GM21717 (cell line): ENCODE data around the gene ARFRP1.

ENCODE experiments used
- ATAC-seq: cut with Tn5 transposase; IDR thresholded peaks from one replicate; pipeline ENCODE4 v1.9.1; 2021; ENCODE audit warnings: mild to moderate bottlenecking, moderate library complexity; ENCODE audit not compliant: unreplicated experiment

The ARFRP1 gene

DNA sequence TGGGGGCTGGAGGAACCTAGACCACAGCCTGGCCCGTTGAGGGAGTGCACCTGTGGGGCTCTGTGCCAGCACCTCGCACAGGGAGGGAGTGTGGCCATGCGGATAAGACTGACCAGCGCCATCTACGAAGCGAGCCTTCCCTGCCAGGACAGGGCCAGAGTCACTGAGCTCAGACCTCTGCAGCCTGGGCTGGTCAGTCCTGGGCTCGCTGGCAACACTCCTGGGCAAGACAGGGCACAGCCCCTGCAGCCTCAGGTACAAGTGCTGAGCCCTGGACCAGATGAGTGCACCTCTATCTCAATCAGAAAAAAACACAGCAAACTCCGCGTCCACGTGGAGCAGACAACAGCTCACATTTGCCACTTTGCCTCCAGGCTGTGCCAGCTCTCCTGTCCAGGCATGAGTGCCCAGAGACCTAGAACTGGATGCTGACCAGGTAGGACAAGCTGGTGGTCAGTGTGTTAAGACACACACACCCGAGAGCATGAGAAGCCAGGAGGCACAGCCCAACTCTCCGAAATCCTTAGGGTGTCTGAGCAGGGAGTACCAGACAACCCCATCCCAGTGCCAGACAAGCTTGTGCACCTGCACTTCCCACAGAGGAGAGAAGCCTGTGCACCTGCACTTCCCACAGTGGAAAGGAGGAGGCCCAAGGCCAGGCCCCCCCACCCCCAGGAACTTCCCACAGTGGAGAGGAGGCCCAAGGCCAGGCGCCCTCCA is 4.9 kb downstream of the ARFRP1 start:
- ATAC-seq, result no peak

DNA sequence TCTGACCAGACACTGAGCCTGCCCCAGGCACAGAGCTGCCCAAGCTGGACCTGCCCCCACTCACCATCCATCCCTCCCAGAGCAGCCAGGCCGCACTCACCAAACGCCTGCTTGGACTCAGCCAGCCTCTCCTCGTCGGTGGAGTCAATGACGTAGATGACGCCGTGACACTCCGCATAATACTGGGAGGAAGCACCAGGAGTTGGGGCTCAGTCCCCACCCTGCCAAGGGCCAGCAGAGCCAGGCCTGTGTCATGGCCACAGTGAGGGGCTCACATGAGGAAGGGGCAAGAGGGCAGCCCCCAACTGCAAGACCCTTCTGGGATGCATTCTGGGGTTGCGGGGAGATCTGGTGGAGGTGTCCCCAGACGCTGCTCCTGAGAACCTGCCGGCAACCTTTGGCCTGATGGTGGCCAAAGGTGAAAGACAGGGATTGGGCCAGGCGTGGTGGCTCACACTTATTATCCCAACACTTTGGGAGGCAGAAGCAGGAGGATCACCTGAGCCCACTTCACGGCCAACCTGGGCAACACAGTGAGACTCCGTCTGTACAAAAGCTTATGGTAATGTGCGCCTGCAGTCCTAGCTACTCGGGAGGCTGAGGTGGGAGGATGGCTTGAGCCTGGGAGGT is 5.6 kb downstream of the ARFRP1 start:
- ATAC-seq, result no peak

DNA sequence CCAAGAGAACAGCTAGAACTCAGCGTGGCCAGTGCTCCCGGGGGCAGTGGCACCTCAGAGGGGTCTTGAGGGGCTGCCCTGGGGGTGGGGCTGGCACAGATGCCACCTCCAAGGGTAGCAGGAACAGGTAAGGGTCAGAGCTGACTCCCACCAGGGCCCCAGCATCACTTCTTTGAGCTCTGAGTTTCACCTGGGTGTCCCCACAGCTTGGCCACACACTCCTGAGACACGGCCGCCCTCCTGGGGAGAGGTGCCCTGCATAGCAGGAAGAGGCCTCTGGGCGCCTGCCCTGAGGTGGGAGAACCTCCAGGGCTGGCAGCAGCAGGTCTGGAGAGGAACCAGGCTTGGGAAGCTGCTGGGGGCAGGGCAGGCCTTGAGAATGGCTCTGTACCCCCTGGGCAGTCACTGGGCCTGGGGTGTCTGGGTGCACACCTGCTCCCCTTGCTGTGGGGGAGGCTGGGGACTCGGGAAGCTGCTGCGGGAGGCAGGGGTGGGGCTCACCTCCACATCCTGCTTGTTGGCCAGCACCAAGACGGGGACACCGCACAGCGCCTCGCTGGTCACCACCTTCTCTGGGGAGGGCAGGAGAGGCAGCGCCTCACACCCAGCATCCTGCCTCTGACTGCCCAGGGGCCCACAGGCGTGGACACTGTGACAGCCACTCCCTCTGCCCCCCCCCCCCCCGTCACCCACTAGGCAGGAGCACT is 6.3 kb downstream of the ARFRP1 start:
- ATAC-seq, result no peak

DNA sequence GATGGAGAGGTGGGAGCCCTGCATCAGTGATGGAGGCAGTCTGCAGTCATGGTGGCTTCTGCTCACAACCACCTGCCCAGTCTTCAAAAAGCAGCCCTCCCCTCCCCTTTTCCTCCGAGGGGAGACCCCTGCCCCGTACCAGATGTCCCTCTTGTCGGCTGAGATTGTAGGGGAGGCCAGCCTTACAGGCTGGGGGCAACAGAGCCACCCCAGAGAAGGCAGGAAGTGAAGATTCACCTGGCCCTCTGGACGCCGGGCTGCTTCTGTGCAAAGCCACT is 6.8 kb downstream of the ARFRP1 start:
- no peak for ATAC-seq

DNA sequence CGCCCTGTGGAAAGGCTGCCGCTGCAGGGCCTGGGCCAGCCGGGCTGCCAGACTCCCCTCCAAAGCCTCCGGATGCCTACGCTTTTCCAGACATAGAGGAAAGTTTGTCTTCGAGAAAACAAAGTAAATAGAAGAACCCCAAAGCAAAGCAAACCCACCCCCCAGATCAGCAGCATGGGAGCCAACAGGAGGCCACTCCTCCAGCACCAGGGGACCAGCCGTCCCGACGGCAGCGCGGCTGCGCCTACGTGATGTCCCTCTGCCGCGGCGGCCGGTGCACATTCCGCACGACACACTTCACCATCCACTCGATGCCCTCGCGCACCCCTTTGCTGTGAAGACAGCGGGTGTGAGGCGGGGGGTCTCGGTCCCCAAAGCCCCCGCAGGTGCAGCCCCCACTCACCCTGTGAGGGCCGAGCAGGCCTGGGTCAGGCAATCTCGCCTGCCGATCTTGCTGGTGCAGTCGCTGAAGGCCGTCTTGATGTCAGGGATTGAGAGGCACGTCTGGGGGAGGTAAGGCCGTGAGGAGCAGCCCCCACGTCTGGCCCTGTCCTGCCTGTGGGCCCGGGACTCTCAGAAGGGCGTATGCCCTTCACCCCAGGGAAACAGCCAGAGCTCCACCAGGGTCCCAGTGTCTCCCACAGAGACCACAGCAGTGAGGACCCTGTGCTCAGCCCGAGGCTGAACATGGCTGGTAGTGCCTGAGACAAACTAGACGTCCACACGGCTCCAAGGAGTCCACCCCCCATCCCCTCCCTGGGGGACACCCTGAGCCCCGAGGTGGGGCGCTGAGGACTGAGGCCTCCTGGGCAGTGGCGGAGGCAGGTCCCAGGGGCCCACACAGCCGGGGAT is 7.4 kb downstream of the ARFRP1 start:
- no peak for ATAC-seq

DNA sequence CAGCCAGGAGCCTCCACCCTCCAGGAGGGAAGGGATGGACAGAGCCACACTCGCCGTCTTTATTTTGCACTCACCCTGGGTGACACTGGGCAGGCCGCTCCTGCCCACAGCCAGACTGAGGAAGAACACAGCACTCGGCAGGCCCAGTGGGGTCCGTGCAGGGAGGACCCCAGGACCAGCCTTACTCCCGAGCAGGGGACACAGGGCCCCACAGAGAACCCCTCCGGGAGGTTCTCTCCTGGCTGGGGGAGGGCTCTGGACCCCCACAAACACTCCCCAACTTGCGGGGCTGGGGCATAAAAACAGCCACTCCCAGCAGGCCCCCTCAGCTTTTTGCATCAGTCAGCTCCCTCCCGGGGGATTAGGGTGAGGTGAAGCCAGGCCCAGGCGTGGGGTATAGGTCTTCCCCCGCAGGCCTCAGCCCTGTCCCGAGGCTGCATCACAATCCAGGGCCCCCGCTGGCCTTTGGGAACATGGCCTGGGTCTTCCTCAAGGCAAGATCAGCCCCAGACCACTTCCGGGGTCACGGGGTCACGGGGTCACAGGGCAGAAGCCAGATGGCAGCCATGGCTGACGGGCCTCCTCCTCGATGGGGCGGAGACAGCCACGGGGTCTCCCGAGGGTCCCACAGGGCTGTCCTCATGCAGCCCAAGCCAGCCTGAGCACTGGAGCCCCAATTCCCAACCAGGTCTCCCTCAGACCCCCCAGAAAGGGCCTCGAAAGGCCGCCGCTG is 8.1 kb downstream of the ARFRP1 start:
- no peak for ATAC-seq

DNA sequence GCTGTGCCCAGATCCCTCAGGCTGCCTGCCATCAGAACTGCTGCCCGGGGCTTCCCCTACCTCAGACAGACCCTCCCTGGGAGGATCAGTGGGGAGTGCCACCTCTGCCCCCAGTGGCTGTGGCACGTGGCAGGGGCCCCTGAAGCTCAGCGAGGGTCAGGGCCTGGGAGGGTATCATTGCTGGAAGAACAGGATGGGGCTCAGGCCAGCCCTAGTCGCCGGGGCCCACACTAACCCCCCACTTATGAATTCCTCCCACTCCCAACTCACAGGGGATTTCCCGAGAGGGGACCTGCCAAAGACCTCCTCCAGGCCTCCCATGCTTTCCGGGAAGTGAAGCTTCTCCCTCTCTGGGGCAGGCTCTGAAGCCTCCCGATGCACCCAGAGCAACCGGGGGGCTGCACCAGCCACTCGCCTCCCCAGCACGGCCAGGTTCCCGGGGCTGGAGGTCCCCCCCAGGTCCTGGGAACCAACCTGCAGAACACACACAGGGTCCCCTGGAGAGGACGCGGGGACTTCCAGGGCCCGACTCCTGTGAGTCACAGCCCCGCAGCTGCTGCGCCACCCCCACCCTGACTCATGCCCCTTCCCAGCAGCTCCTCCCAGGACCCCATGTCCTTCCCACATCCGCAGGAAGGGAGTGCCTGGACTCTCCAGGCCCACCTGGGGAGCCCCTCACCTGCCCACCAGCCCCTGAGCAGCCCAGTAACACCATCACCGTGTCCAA is 8.9 kb downstream of the ARFRP1 start:
- ATAC-seq, result no peak

DNA sequence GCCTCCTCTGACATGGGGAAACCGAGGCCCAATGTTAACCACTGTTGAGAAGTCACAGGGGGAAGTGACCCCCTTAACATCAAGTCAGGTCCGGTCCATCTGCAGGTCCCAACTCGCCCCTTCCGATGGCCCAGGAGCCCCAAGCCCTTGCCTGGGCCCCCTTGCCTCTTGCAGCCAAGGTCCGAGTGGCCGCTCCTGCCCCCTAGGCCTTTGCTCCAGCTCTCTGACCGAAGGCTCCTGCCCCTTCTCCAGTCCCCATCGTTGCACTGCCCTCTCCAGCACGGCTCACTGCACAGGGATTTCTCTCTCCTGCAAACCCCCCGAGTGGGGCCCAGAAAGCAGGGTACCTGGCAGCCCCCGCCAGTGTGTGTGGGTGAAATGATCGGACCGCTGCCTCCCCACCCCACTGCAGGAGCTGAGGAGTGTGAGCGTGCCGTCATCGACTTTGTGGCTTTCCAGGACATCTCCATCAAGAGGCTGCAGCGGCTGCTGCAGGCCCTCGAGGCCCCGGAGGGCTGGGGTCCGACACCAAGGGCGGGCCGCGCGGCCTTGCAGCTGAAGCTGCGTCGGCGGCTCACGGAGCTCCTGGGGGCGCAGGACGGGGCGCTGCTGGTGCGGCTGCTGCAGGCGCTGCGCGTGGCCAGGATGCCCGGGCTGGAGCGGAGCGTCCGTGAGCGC is 9.8 kb downstream of the ARFRP1 start:
- ATAC-seq, result no peak

DNA sequence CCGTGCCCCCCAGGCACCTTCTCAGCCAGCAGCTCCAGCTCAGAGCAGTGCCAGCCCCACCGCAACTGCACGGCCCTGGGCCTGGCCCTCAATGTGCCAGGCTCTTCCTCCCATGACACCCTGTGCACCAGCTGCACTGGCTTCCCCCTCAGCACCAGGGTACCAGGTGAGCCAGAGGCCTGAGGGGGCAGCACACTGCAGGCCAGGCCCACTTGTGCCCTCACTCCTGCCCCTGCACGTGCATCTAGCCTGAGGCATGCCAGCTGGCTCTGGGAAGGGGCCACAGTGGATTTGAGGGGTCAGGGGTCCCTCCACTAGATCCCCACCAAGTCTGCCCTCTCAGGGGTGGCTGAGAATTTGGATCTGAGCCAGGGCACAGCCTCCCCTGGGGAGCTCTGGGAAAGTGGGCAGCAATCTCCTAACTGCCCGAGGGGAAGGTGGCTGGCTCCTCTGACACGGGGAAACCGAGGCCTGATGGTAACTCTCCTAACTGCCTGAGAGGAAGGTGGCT is 10.4 kb downstream of the ARFRP1 start:
- ATAC-seq, result no peak

DNA sequence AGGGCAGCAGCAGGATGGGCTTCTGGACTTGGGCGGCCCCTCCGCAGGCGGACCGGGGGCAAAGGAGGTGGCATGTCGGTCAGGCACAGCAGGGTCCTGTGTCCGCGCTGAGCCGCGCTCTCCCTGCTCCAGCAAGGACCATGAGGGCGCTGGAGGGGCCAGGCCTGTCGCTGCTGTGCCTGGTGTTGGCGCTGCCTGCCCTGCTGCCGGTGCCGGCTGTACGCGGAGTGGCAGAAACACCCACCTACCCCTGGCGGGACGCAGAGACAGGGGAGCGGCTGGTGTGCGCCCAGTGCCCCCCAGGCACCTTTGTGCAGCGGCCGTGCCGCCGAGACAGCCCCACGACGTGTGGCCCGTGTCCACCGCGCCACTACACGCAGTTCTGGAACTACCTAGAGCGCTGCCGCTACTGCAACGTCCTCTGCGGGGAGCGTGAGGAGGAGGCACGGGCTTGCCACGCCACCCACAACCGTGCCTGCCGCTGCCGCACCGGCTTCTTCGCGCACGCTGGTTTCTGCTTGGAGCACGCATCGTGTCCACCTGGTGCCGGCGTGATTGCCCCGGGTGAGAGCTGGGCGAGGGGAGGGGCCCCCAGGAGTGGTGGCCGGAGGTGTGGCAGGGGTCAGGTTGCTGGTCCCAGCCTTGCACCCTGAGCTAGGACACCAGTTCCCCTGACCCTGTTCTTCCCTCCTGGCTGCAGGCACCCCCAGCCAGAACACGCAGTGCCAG is 11.0 kb downstream of the ARFRP1 start, which contains the start of gene TNFRSF6B:
TNFRSF6B (plus strand) TSS at position 25 of the 729 bp plus-strand sequence; CDS start at position 141, 116 bp downstream.
- no peak for ATAC-seq

DNA sequence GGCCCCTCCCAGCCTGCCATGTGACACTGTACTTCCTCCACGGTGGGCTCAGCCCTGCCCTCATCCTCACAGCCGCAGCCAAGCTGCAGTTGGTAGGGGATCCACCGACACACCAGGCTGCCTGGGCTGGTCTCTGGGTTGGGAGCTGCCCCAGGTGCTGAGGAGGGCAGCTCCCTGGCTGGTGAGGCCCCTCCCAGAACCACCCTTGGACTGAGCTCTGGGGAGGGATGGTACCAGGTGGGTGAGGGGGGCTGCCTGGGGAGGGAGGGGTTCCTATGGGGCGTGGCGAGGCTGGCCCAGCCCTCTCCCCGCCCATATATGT is 11.5 kb downstream of the ARFRP1 start:
- ATAC-seq, result no peak

DNA sequence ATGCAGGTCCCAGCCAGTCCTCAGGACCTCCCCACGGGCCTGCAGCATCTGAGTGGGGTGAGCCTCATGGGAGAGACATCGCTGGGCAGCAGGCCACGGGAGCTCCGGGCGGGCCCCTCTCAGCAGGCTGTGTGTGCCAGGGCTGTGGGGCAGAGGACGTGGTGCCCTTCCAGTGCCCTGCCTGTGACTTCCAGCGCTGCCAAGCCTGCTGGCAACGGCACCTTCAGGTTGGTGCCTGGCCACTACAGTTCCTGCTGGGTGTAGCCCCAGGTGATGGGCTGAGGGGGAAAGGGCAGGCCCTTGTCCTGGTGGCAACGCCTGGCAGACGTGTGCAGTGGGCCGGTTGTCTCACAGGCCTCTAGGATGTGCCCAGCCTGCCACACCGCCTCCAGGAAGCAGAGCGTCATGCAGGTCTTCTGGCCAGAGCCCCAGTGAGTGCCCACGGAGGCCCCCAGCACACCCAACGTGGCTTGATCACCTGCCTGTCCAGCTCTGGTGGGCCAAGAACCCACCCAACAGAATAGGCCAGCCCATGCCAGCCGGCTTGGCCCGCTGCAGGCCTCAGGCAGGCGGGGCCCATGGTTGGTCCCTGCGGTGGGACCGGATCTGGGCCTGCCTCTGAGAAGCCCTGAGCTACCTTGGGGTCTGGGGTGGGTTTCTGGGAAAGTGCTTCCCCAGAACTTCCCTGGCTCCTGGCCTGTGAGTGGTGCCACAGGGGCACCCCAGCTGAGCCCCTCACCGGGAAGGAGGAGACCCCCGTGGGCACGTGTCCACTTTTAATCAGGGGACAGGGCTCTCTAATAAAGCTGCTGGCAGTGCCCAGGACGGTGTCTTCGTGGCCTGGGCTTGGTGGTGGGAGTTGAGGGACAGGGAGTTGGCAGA is 12.1 kb downstream of the ARFRP1 start:
- no peak for ATAC-seq

DNA sequence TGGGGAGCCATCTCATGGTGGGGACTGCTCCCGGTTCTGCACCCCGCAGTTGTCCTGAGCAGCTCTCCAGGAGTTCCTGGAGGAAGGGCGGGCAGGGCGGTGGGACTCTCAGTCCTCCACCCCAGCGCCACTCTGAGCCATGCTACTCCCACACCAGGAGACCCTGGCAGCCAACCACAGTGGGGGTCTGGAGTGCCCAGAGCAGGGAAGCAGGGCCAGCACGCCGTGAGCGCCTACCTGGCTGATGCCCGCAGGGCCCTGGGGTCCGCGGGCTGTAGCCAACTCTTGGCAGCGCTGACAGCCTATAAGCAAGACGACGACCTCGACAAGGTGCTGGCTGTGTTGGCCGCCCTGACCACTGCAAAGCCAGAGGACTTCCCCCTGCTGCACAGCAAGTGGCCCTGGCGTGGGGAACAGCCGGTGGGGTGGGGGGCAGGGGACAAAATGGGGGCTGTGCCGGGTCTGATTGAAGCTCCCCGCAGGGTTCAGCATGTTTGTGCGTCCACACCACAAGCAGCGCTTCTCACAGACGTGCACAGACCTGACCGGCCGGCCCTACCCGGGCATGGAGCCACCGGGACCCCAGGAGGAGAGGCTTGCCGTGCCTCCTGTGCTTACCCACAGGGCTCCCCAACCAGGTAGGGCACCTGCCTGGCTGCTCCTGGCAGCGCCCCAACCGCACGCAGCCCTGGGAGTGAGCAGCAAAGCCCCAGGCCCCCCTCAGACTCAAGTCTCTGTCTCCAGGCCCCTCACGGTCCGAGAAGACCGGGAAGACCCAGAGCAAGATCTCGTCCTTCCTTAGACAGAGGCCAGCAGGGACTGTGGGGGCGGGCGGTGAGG is 13.0 kb downstream of the ARFRP1 start:
- no peak for ATAC-seq

DNA sequence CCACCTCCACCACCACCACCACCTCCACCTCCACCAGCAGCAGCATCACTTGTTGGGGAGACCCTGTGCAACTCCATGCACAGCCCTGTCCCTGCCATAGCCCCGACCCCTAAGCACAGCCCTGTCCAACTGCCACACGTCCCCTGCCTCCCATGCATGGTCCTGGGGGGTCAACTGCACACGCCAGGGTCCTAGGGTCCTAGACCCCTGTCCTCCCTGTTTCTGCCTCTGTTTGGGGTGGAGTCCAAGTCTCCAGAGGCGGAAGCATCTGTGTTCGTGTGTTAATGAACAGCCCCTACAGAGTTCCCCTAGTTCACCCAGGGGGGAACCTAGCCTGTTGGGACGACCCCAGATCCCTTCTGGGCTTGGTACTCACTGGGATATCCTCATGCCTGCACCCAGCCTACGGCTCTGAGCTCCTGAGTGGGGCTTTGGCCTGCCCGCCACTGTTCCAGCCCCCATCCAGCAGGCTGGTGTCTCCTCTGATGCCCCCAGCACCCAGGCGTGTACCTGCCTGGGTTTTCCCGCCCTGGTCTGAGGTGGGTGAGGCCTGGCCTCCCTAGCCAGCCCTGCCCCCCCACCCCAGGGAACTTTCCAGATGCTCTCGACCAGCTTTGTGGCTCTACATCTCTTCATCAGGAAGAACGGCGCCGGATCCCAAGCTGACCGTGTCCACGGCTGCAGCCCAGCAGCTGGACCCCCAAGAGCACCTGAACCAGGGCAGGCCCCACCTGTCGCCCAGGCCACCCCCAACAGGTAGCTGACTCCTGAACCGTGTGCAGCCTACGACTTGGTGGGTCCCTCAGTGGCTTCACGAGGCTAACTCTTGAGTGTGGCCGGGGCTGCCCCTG is 13.8 kb downstream of the ARFRP1 start:
- no peak for ATAC-seq

DNA sequence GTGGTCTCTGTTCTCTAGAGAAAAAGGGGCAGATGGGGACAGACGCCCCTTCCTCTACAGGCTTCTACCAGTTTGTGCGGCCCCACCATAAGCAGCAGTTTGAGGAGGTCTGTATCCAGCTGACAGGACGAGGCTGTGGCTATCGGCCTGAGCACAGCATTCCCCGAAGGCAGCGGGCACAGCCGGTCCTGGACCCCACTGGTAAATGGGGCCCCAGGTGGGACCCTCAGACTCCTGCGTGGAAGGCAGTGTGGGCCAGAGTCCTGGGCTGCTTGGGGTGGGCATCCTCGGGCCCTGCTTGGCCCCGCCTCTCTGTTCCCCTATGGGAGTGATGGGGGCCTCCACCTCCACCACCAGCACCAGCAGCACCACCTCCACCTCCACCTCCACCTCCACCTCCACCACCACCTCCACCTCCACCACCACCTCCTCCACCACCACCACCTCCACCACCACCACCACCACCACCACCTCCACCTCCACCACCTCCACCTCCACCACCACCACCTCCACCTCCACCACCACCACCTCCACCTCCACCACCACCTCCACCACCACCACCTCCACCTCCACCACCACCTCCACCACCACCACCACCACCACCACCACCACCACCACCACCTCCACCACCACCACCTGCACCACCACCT is 14.6 kb downstream of the ARFRP1 start:
- ATAC-seq, result no peak
